Right renal cortex interstitium (tissue), 3 donors: ENCODE results near the gene COG2. TPM values are rescaled to one million over a fixed set of nuclear protein-coding genes. Genes with fewer than 3 reads are reported as not detected.
A peak's percentile ranks its signal among the peaks of the same experiment; 100 is the strongest.
"Not testable (repeated sequence)": the region's sequence is repeated elsewhere in the genome, so short reads cannot be mapped to it uniquely, and the experiment has no call there.

ENCODE experiments used
- DNase-seq, 3 donors: peaks; one replicate each; pipeline ENCODE4 v3.0.0-alpha.2; 2013; ENCODE audit warnings: low read depth in 3 of 3, low spot score in 2 of 3
- polyA plus RNA-seq, 3 donors: library from polyadenylated mRNA; unstranded; fragments of 120-200 nt; gene quantifications; one replicate each; pipeline ENCODE4 v1.2.1, GENCODE V29; 2013; ENCODE audit not compliant: insufficient read length in 3 of 3

Gene COG2
- polyA plus RNA-seq, result 10 to 100 TPM; 31.5 to 33.7 (median 32.2) TPM

DNA sequence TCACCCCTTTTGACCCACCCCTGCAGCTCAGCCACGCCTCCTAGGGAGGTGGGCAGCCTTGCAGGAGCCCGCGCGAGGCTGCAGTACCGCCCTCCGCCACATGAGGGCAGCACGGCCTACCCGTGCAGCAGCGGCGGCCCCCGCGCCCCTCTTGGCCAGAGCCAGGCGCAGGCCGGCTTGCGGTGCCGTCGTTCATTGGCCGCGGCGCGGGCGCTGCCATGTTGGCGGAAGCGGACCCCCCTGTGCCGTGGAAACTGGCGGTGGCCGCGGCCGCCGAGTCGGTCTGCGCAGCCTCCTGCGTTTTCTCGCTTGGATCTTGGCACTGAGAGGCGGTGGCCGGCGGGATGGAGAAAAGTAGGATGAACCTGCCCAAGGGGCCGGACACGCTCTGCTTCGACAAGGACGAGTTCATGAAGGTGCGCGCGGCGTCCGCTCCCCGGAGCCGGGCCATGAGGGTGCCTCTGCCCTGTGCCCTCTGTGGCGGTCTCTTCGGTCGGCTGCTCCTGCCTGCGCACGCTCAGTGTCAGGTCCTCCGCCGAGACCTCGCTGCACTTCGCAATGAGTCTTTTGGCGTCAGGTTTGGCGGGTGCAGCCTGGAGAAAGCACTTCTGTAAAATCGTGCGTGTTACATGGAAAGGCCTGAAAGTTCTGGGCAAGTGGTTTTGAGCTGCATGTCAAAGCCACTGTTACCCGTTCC lies at the start of gene COG2:
COG2 (plus strand) TSS at position 219 of the 697 bp plus-strand sequence; CDS start at position 345, 126 bp downstream.
- peak; percentile 80 to 88 (median 86) for DNase-seq

DNA sequence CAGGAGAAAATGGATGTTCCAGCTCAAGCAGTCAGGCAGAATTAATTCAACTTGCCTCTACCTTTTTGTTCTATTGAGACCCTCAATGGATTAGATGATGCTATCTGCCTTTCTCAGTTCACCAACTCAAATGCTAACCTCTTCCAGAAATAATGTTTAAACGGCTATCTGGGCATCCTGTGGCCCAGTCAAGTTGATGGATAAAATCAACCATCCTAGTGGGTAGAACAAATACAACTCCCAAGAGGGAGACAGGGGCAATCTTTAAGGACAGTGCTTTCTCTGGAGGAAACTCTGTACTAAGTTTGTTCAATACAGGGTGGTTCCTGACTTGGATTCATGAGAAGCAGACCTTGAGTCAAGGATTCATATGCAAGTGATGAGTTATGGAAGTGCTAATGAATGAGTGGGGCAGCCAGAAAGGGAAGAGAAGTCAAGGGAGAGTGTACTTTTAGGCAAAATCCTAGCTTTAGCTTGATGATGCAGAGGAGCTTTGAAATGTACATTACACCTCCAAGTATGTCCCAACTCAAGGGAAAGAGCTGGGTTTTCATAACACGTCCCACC lies 49.4 kb upstream of the COG2 start:
- DNase-seq, result no peak

GRCh38 chr1:230594214-230594773 lies 48.0 kb upstream of the COG2 start:
- DNase-seq, result no peak

- no peak for DNase-seq
Observed at GRCh38 chr1:230595181-230595580, 47.1 kb upstream of the COG2 start.

DNA sequence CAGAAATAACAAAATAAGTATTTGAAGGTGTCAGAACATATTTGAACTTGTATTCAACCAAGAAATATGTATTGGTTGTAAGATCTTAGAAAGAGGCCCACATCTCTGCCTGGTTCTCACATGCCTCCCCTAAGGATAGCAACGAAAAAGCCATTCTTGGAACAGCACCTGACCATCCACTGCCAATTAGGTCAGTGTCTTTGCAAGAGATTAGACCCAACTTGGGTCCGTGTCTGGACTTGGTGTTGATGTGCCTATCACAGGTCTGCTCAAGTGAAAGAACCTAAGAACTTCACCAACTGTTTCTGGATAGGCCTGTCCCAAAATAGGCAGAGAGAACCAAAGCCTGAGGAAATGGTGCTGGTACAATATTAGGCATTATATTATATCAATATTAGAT lies 46.0 kb upstream of the COG2 start:
- no peak for DNase-seq

- no peak for DNase-seq
Observed at GRCh38 chr1:230598745-230599144, 43.5 kb upstream of the COG2 start.

- DNase-seq, result no peak
Observed at GRCh38 chr1:230599926-230600656, 42.2 kb upstream of the COG2 start.

DNA sequence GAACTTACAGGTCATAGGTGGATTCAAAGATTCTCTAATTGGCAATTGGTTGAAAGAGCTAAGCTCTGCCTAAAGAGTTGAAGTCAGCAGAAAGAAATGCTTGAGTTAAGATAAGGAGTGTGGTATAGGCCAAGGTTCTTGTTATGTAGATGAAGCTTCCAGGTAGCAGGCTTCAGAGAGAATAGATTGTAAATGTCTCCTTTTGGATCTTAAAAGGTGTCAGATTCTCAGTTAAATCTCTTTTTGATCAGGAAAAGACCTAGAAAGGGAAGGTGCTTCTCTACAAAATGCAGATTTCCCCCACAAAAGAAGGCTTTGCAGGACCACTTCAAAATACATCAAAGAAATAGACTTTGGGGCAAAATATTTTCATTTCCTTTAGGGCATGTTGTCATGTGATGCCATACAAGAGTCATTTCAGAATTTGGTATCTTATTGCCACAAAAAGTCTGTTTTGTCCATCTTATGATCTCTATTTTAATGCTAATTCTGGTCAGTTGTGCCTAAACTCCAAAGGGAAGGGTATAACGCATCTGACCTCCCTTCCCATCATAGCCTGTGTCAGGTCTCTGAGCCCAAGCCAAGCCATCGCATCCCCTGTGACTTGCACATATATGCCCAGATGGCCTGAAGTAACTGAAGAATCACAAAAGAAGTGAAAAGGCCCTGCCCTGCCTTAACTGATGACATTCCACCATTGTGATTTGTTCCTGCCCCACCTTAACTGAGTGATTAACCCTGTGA lies 41.5 kb upstream of the COG2 start:
- DNase-seq, result not testable (repeated sequence)

GRCh38 chr1:230609208-230609607 lies 33.1 kb upstream of the COG2 start:
- DNase-seq, result no peak

- no peak for DNase-seq
Observed at GRCh38 chr1:230610589-230610988, 31.7 kb upstream of the COG2 start.

GRCh38 chr1:230611128-230611877 lies 31.0 kb upstream of the COG2 start:
- DNase-seq, result no peak

DNA sequence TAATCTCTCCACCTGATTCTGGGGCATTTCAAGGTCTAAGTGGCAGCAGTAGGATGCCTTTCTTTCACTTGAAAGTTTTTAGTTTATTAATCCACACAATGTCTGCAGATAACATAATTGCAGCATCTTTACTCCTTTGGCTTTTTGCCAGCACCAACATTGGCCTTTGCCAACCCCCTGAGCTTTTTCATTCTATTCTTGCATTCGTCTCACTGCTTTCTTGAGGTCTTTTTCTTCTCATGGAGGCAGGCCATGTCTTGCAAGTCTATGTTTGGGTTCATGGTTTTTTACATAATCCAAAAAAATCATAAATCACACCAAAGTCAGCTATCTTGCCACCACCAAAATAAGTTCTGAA lies 30.4 kb upstream of the COG2 start:
- DNase-seq, result no peak

DNA sequence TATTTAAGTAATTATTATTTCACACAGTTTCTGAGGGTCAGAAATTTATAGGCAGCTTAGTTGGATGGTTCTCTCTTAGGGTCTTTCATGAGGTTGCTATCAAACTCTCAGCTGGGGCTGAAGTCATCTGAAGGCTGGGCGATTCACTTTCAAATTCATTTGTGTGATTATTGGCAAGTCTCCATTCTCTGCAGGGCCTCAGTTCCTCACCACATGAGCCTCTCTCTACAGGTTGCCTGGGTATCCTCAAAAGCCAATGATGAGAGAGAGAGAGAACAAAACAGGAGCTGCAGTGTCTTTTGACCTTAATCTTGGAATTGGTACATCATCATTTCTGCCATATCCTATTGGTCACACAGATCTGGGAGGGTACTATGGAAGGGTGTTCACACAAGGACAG lies 29.6 kb upstream of the COG2 start:
- no peak for DNase-seq

DNA sequence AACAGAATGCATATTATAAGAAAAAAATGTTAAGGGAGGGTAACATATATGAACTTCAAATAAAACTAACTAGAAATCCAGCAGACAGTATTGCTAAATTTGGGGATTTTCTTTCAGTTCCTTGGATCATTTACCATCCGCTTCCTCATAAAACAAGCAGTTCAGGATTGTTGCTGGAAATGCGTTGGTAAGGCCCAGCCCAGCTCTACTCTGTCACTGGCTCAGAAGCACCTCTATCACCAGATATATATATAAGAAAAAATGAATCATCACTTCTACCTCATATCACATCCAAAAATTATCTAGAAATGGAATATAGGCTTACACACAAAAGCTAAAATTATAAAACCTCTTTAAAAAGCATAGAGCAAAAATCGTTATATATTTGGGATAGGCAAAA lies 28.2 kb upstream of the COG2 start:
- no peak for DNase-seq

DNA sequence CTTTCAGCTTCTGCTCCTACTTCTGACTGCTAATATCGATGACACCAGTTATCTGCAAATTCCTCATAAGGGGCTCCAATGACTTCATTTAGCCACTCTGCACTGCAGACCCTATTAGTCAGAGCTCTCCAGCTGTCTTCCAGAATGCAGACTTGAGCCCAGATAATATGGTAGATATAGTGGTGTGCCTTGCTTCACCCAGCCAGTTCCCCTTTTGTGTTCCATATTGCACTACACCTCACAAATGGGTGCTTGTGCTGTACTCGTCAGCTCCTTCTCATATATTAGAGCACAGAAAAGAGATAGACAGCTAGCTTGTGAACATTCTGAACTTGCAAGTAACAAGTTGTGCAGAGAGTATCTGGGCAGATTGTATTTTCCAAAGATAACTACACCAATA lies 23.7 kb upstream of the COG2 start:
- DNase-seq, result no peak

DNA sequence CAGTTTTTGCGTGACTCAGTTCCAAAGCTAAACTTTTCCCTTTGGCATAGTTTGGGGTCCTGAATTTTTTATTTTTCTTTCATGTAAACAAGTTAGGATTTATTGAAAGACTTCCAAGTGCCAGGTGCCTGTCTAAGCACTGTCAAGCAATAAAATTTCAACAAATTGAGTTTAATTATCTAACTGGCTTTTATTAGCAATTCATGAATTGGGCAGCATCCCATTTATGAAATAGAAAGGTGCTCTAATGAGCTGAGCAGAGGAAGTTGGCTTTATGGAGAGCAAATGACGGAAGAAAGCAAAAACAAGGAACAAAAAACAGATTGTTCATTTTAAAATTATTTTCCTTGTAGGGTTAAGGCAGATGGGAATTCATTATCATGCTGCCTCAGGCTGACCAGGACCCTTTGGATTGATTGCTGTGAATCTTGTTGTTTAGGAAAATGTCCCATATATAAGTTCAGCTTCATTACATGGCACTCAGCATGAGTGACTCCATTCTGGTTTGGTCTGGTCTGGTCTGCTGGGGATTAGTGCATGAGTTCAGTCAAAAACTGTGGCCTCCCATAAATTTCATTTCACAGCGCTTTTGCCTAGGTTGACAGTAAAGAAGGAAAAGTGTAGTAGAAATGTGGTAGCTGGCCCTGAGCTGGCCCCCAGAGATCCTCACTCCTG lies 21.5 kb upstream of the COG2 start:
- no peak for DNase-seq

DNA sequence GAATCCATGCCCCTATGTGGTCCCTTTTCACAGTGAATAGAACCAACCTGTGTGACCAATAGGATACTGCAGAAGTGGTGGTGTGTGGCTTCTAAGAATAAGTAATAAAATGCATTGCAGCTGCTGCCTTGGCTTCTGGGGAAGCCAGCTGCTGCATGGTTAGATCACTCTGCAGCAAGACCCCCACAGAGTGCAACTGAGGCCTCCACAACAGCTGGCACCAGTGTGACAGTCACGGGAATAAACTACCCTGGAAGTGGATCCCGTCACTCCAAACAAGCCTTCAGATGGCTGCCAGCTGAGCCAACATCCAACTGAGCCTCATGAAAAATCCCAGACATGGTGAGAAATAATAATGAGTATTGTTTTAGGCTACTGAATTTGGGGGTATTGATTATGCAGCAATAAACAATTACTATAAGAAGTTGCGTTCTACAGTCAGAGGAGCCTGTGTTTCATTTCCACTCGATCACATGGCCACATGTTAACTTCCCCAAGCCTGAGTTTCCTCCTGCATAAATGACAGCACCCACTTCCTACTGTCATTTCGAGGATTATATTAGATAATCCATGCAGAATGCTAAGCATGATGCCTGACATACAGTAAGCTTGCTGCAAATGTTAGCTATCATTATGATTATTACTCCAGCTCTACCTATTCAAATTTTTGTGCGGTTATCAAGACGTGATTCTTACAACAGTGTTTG lies 20.8 kb upstream of the COG2 start:
- no peak for DNase-seq

GRCh38 chr1:230622151-230622550 lies 20.1 kb upstream of the COG2 start:
- DNase-seq, result no peak

GRCh38 chr1:230624097-230624713 lies 18.1 kb upstream of the COG2 start:
- no peak for DNase-seq
